WTC11 (cell line): ENCODE results near the gene TAC3. TPM values are rescaled to one million over a fixed set of nuclear protein-coding genes. Genes with fewer than 3 reads are reported as not detected.

Experiments
- ATAC-seq: fragments of 200-7000 bp; cut with Tn5 transposase; 2 replicates; pipeline ENCODE4 v1.10.0; 2021; ENCODE audit warnings: mild to moderate bottlenecking, moderate library complexity
- CTCF ChIA-PET: fragments of 300-600 bp; sonication (Branson Sonifier 250); formaldehyde crosslinking; loops from one replicate; lab custom pipeline; 2021; ENCODE audit warnings: antibody characterized with exemption; lab: Charles Lee
- POLR2A ChIA-PET: fragments of 350-600 bp; sonication (Branson Sonifier 250); formaldehyde crosslinking; loops from one replicate; lab custom pipeline; 2021; ENCODE audit warnings: antibody characterized with exemption; lab: Charles Lee
- DNase-seq: peaks from one replicate; pipeline ENCODE4 v3.0.0; 2021; ENCODE audit warnings: low spot score
- H3K27ac Mint-ChIP-seq: 2 replicates; pipeline ENCODE4 v1.8.0; 2021; ENCODE audit warnings: mixed read lengths
- H3K27me3 Mint-ChIP-seq: 2 replicates; pipeline ENCODE4 v1.8.0; 2021; ENCODE audit warnings: low read depth, mild to moderate bottlenecking, moderate library complexity, mixed read lengths
- H3K36me3 Mint-ChIP-seq: 2 replicates; pipeline ENCODE4 v1.8.0; 2021; ENCODE audit warnings: mixed read lengths
- H3K4me1 Mint-ChIP-seq: 2 replicates; pipeline ENCODE4 v1.8.0; 2022; ENCODE audit warnings: mixed read lengths
- H3K4me3 Mint-ChIP-seq: 2 replicates; pipeline ENCODE4 v1.8.0; 2021; ENCODE audit warnings: mild to moderate bottlenecking, moderate library complexity, mixed read lengths
- H3K9me3 Mint-ChIP-seq: 2 replicates; pipeline ENCODE4 v1.8.0; 2021; ENCODE audit warnings: mixed read lengths
- AR ChIP-seq: fragments of 250-450 bp; sonication (Bioruptor Pico); IDR thresholded peaks from 2 replicates; pipeline ENCODE4 v1.9.0; 2021; ENCODE audit warnings: mild to moderate bottlenecking
- CDX4 ChIP-seq: fragments of 250-450 bp; sonication (Bioruptor Pico); IDR thresholded peaks from 2 replicates; pipeline ENCODE4 v1.9.0; 2021; ENCODE audit warnings: moderate library complexity, mild to moderate bottlenecking, inconsistent platforms, borderline replicate concordance
- E2F4 ChIP-seq: sonication (generic); formaldehyde crosslinking; IDR thresholded peaks from 2 replicates; pipeline ENCODE4 v1.8.1; 2022; ENCODE audit warnings: low read depth, mild to moderate bottlenecking, moderate library complexity, missing genetic modification reagents, borderline replicate concordance
- ELF4 ChIP-seq: sonication (generic); formaldehyde crosslinking; IDR thresholded peaks from 2 replicates; pipeline ENCODE4 v1.8.1; 2022; ENCODE audit warnings: low read depth, mild to moderate bottlenecking, moderate library complexity, missing genetic modification reagents
- EMX1 ChIP-seq: fragments of 250-450 bp; sonication (Bioruptor Pico); IDR thresholded peaks from 2 replicates; pipeline ENCODE4 v1.8.0; 2021; ENCODE audit warnings: mild to moderate bottlenecking
- ESRRA ChIP-seq: sonication (generic); formaldehyde crosslinking; IDR thresholded peaks from 2 replicates; pipeline ENCODE4 v1.8.1; 2022; ENCODE audit warnings: mild to moderate bottlenecking, missing genetic modification reagents, borderline replicate concordance
- FOXP1 ChIP-seq: sonication (generic); formaldehyde crosslinking; IDR thresholded peaks from 2 replicates; pipeline ENCODE4 v1.8.0; 2022; ENCODE audit warnings: missing genetic modification reagents, mild to moderate bottlenecking, moderate library complexity, borderline replicate concordance
- HMGXB4 ChIP-seq: sonication (generic); formaldehyde crosslinking; IDR thresholded peaks from 2 replicates; pipeline ENCODE4 v1.8.1; 2023; ENCODE audit warnings: mild to moderate bottlenecking, moderate library complexity, missing genetic modification reagents
- STAT6 ChIP-seq: sonication (generic); formaldehyde crosslinking; conservative IDR thresholded peaks from 2 replicates; pipeline ENCODE4 v1.8.1; 2023; ENCODE audit warnings: mild to moderate bottlenecking, low read depth, missing genetic modification reagents, moderate library complexity
- TEAD4 ChIP-seq: sonication (generic); formaldehyde crosslinking; IDR thresholded peaks from 2 replicates; pipeline ENCODE4 v1.8.0; 2022; ENCODE audit warnings: mild to moderate bottlenecking, missing genetic modification reagents
- TP53 ChIP-seq: sonication (generic); formaldehyde crosslinking; IDR thresholded peaks from 2 replicates; pipeline ENCODE4 v1.8.1; 2023; ENCODE audit warnings: mild to moderate bottlenecking, missing genetic modification reagents
- ZMAT4 ChIP-seq: fragments of 250-450 bp; sonication (Bioruptor Pico); IDR thresholded peaks from 2 replicates; pipeline ENCODE4 v1.9.0; 2021; ENCODE audit warnings: mild to moderate bottlenecking
- ZNF317 ChIP-seq: sonication (generic); formaldehyde crosslinking; IDR thresholded peaks from 2 replicates; pipeline ENCODE4 v1.8.1; 2023; ENCODE audit warnings: low read depth, mild to moderate bottlenecking, moderate library complexity, missing genetic modification reagents, borderline replicate concordance
- ZNF396 ChIP-seq: fragments of 250-450 bp; sonication (Bioruptor Pico); IDR thresholded peaks from 2 replicates; pipeline ENCODE4 v1.8.0; 2021; ENCODE audit warnings: mild to moderate bottlenecking, moderate library complexity, borderline replicate concordance
- total RNA-seq: library from RNA; stranded (reverse); gene quantifications from 3 replicates; pipeline ENCODE4 v1.2.3, GENCODE V29; 2021

TAC3 gene
- total RNA-seq, 1 experiment from 2014 or later, result 4.1 TPM

GRCh38 chr12:57042695-57043094 lies 26.4 kb upstream of the TAC3 start:
- Mint-ChIP-seq H3K9me3 (no peaks in the 10 kb centered on the region), H3K4me3 (no peak overlapping the region), H3K27me3 (peaks cover 10% of the 10 kb centered on the region; the same call in 1 of the 2 replicates), H3K36me3 (no peaks in the 10 kb centered on the region), H3K27ac (no peak overlapping the region), H3K4me1 (peaks cover 4% of the 10 kb centered on the region)
- TF ChIP-seq FOXP1 (CRISPR knock-in tag) (no peak), HMGXB4 (CRISPR knock-in tag) (no peak), ELF4 (CRISPR knock-in tag) (no peak), STAT6 (CRISPR knock-in tag) (no peak), ZMAT4 (CRISPR knock-in tag) (no peak), TP53 (CRISPR knock-in tag) (no peak), ZNF317 (CRISPR knock-in tag) (no peak), E2F4 (no peak), ESRRA (CRISPR knock-in tag) (no peak), EMX1 (CRISPR knock-in tag) (no peak), TEAD4 (no peak), AR (CRISPR knock-in tag) (no peak)
- POLR2A ChIA-PET, result no interaction called here
- CTCF ChIA-PET, result interaction anchor here (1.4 to 2.5 kb wide), 2 partner anchors 69 to 82 kb away, joined by 3 to 9 read pairs; partner anchors contain the start of gene STAT6
- ATAC-seq (no peak), DNase-seq (no peak)

GRCh38 chr12:57040750-57041149 lies 24.4 kb upstream of the TAC3 start:
- Mint-ChIP-seq H3K27ac (no peak overlapping the region), H3K27me3 (peaks cover 10% of the 10 kb centered on the region; the same call in 1 of the 2 replicates), H3K36me3 (no peaks in the 10 kb centered on the region), H3K4me3 (no peak overlapping the region), H3K9me3 (no peaks in the 10 kb centered on the region), H3K4me1 (peaks cover 8% of the 10 kb centered on the region)
- ChIA-PET CTCF (interaction anchor here (0.6 to 1.4 kb wide), 8 partner anchors 9 to 202 kb away, joined by 3 to 7 read pairs (median 3); partner anchors contain the start of gene STAT6), POLR2A (no interaction called here)
- ATAC-seq (no peak), DNase-seq (no peak)
- TF ChIP-seq CDX4 (CRISPR knock-in tag) (no peak), ZNF396 (CRISPR knock-in tag) (no peak), AR (CRISPR knock-in tag) (no peak)
